Cardiac ventricle fibroblast (primary cell): ENCODE measurements around the gene BMP3. TPM values are rescaled to one million over a fixed set of nuclear protein-coding genes. Genes with fewer than 3 reads are reported as not detected.

Source experiments
- total RNA-seq: library from RNA; depleted of rRNA; stranded (reverse); fragments of >200 nt; gene quantifications from 2 replicates; pipeline ENCODE4 v1.2.3, GENCODE V29; 2015

The BMP3 gene
- not detected in 2 replicates for total RNA-seq

GRCh38 chr4:81030061-81030980 lies at the start of gene BMP3:
Gene BMP3, plus strand, starts transcription at chr4:81030708. Its CDS starts 577 bp downstream, at chr4:81031285.

Other genes starting within 250 kb of the BMP3 start
- gene PRKG2, start 184.5 kb downstream of the BMP3 start, total RNA-seq = 3.4 and 4.1 TPM in 2 replicates